NCI-H69 (cell line): ENCODE data around the gene SNX9.
"Not testable (repeated sequence)": the region's sequence is repeated elsewhere in the genome, so short reads cannot be mapped to it uniquely, and the experiment has no call there.

Source experiments
- DNase-seq: peaks from one replicate; lab custom pipeline; 2025; lab: John Stamatoyannopoulos, UW

SNX9 gene

DNA sequence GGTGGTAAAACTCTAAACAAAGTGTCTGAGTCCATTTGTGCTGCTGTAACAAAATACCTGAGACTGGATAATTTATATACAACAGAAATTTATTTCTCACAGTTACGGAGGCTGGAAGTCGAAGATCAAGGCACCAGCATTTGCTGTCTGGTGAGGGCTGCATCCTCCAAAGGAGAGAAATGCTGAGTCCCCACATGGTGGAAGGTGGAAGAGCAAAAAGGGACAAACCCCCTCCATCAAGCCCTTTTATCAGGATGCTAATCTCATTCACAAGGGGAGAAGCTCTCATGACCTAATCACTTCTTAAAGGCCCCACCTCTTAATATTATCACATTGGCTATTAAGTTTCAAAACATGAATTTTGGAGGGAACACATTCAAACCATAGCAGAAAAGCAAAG, 102.7 kb downstream of the SNX9 start:
- no peak for DNase-seq

DNA sequence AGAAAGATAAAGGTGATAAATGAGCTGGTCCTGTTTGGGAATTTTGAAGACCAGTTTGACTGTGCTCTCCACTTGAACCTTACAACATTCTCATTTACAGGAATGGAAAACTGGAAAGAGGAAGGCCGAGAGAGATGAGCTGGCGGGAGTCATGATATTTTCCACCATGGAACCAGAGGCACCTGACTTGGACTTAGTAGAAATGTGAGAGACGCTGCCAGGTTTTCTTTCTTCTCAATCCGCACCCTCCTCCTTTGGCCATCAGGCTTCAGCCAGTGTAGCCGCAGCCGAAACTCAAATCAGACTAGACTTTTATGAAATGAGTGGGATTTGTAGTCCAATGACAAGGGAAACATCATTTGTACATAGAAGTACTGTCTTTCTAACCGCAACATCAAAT, 104.0 kb downstream of the SNX9 start:
- DNase-seq: no peak

GRCh38 chr6:157928428-157928827, 105.4 kb downstream of the SNX9 start:
- no peak for DNase-seq

DNA sequence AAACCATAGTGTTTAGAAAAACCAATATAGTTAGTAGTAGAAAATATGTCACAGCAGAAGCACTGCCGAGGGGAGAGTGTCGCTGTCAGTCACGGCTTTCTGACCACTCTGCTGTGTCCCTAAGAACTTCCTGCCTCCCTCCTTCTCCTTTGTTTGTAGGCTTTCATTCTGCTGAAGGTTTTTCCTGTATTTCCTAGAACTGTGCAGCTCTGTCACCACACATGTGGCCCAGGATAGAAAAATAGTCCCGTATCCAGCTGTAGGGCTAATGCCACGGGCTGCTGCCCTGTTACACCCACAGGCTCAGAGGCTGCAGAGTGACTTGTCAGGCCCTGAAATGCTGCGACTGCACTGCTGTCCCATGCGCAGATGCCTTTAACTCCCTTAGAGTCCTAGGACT, 106.0 kb downstream of the SNX9 start:
- DNase-seq: no peak

DNA sequence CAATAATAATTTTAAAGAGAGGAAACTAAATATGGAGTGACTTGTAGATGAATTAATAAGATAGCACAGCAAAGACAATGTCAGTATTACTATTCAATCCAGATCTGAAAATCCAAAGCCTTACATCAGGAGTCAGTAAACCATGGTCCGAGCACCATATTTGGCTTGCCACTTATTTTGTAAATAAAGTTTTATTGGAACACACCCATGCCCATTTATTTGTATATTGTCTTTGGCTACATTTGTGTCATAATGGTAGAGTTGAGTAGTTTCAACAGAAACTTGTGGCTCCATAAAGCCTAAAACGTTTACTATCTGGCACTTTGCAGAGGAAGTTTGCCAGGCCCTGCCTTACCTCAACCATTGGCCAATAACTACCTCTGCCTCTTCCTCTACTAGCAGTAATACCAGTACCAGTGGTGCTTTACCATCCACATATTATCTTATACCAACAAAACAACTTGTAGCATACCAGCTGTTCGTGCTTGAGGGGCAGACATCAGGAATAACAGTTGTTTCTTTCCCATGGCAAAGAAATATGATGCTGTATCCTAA, 106.8 kb downstream of the SNX9 start:
- DNase-seq: no peak

DNA sequence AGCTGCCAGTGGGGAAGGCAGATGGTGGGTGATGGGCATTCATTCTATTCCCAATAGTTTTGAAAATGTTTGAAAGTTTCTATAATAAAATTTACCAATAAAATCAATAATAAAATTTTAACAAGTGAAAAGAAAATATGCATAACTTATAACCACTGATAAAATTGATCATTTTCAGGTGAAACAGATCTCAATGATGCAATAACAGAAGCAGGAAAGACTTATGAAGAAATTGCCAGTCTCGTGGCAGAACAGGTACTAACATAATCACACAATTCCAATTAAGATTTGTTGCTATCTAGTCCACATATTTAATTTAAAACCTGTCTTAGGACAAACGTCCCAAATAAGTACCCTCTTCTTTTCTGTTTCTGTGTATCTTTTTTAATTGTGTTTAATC, 112.7 kb downstream of the SNX9 start:
- no peak for DNase-seq

GRCh38 chr6:157937318-157937717, 114.3 kb downstream of the SNX9 start:
- no peak for DNase-seq

DNA sequence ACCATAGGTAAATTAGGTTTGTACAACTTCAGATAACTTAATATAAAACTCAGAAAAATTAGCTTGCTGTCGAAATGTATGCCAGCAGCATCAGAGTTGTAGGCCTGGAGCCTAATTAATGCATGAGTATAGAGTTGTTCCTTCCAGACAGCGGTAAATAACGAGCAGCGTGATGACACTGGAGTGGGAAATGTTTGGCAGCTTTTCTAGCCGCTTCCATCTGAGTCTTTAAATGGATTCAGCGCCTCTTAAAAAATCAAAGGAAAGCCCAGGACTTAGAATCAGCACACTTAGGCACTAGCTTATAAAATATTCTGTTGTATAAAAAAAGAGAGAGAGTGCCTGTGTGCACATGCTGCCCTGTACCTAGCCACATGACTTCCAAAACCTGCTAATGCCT, 114.9 kb downstream of the SNX9 start:
- no peak for DNase-seq

DNA sequence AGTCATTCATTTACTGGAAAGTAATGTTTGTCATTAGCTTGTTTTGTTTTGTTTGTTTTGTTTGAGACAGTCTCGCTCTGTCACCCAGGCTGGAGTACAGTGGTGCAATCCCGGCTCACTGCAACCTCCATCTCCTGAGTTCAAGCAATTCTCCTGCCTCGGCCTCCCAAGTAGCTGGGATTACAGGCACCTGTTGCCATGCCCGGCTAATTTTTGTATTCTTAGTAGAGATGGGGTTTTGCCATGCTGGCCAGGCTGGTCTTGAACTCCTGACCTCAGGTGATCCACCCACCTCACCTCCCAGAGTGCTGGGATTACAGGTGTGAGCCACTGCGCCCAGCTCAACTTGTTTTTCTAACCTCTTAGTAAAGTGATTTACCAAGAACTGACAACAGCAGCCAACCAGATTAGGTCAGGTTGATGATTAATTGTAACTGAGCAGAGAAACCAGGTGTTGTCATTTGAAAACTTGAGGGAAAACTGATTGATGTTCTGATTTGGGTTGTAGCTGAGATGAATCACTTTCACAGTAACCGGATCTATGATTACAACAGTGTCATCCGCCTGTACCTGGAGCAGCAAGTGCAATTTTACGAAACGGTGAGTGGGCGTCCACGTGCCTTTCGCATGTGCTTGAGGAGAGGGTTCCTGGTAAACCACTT, 117.5 kb downstream of the SNX9 start:
- DNase-seq: not testable (repeated sequence)

DNA sequence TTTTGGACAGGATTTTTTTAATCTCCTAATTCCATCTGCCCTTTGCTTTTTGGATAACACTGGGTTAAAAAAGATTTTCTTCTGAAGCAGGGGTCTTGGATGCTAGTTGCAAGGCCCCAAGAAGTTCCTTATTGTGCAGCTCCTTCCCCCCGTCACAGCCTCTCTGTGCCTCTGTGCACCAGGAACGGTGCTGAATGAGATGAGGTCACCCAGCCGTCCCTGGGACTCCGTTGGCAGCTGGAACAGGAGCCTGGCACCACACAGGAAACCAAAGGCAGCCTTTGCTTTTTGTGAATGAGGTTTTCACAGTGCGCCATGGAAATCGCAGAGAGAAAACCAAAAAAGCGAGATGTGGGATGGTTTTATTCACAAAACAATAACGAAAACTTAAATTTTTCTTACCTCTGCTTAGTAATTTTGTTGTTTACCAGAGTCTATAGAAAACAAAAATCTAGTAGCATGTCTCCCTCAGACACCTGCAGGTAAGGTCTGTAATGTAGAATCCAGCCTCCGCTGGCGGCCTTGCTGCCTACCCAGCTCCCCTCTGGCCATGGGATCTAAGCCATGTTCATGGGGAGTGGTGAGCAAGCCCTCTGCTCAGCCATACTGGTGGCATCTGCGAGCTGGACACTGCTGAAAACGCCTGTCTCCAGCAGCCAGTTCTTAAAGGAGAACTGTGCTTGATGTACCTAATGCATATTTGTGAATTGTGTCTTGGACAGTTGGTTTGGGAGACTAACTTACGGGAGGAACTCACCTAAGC, 118.2 kb downstream of the SNX9 start:
- no peak for DNase-seq

DNA sequence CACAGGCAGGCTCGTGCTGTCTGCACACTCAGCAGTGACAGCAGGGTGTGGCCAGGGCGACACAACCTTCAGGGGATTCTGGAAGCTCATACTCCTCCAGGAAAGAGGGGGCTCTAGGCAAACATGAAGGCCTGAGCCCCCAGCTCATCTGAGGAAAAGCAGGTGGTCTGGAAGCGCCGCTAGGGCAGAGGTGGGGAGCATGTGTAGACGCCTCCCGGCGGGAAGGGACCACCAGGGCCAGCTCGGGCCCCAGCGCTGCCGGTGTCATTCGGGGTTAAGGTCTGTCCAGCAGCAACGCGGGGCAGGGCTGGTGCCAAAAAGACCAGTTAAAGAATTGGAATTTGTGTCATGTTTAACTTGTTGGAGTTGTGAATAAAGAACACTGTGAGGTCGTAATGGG, 119.3 kb downstream of the SNX9 start:
- no peak for DNase-seq

DNA sequence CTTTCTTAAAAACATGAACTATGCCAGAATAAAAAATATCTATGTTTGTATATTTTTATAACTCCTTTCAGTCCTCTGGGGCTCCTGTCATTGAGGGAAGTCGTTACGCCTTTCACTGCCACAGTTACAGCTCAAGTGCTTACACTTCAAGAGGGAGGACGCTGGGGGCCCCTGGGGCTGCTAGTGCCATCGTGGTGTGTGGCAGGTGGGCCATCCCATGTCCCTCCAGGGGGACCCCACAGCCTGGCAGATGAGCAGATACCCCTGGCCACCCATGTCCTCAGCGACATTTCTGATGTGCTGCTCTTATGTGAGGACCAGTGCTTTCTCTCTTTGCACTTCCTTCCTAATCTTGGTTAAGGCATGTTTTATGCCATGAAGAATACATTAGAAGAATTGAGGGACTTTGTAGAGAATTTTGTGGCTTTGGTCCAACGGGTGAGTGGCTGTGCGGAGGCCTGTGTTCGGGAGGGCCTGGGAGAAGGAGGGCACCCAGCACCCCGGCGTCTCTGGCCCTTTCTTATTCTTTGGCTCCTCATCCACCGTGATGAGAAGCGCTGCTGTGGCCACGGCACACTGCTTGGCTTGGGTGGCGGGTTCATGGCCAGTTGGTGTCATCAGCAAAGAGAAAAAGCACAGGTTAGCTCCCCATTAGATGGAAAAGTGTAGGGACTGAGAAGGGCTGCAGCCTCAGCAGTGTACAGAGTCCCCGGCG, 120.4 kb downstream of the SNX9 start:
- DNase-seq: no peak

DNA sequence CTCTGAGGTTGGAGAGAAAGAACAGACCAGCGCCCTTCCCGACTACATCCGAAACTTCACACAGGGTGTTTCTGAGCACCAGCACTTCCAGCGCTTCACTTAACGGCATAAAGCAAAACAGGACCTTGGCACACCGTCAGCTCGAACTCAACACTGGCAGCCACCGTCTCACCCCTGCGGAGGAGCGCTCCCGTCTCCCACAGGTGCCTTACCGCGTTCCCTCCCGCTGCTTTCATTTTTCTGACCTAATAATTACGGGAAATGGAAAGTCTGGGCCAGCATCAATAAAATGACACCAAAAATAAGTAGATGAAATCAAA, 120.9 kb downstream of the SNX9 start:
- no peak for DNase-seq

DNA sequence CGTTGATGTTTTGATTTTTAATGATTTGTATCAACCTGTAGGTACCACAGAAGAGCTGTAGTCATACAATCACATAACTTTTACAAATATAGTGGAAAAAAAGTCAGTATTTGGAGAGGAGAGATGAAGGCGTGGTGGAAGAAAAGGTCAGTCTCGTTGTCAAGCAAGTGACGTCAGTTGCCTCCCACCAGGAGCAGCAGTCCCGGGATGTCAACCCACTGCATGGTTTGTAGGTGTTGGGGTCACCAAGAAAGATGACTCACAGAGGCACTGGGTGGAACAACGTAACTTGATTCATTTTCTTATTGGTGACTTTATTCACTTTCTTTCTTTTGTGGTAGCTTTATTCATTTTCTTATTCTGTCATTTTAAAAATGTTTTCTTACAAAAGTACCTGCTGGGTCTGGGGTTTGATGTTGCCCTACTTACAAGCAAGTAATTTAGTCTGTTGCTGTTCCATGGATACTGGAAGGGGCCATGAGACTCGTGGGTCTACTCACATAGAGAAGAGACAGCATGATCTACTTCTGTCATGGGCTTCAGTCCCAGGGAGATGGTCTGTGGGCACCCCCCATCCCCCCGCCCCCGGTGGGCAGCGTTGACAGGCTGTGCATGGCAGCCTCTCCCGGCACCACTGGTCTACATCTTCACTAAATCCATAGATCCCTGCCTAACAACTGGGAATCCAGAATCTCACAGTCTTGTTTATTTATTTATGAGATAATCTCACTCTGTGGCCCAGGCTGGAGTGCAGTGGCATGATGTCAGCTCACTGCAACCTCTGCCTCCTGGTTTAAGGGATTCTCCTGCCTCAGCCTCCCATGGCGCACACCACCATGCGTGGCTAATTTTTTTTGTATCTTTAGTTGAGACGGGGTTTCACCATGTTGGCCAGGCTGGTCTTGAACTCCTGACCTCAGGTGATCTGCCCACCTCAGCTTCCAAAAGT, 122.2 kb downstream of the SNX9 start:
- no peak for DNase-seq

DNA sequence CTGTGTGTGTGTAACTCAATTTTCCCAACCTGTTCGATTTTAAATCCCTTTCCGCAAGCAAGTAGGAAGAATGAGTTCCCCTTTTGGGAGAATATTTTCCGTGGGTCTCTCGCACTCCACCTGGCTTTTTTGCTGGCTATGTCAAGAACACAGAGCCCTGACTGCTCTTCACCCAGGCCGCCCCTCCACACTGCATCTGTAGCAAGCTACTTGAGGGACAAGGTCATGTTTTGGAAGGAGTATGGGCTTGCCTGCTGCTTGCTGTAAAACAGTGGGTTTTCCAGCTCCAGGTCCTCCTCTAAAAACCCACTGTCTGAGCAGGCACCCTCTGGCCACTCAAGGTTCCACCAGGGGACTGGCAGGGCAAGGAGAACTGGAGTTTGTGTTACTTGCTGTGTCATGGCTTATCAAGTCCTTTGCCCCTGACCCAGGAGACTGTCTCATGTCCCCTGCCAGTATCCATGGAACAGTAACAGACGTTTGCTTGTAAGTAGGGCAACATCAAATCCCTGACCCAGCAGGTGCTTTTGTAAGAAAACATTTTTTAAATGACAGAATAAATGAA, 123.1 kb downstream of the SNX9 start:
- DNase-seq: no peak

GRCh38 chr6:157946865-157947532, 124.0 kb downstream of the SNX9 start:
- peak; percentile 36 for DNase-seq

DNA sequence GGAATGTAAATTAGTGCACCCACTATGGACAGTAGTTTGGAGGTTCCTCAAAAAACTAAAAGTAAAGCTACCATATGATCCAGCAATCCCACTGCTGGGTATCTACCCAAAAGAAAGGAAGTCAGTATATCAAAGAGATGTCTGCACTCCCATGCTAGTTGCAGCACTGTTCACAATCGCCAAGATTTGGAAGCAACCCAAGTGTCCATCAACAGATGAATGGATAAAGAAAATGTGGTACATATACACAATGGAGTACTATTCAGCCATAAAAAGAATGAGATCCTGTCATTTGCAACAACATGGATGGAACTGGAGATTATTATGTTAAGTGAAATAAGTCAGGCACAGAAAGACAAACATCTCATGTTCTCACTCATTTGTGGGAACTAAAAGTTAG, 127.9 kb downstream of the SNX9 start:
- DNase-seq: not testable (repeated sequence)

DNA sequence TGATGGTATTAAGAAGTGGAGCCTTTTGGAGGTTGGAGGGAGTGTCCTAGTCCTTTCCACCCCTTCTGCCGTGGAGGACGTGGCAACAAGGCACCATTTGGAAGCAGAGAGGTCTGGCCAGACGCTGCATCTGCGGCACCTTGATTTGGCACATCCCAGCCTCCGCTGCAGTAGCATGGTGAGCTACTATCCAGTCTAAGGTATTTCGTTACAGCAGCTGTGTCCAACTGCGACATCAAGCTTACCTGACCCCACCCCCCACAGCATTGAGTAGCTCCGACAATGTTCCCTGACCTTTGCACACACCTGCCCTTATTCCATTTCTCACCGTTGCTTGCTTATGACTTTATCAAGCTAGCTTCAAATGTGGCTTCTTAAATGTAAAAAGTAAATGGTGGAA, 128.8 kb downstream of the SNX9 start:
- no peak for DNase-seq

GRCh38 chr6:157952861-157953351, 129.9 kb downstream of the SNX9 start:
- no peak for DNase-seq

- DNase-seq: peak; percentile 57
Measured at GRCh38 chr6:157953580-157954091, 130.6 kb downstream of the SNX9 start.
